Smooth muscle cell (in vitro differentiated cells): ENCODE results near the gene NME4. TPM values are rescaled to one million over a fixed set of nuclear protein-coding genes. Genes with fewer than 3 reads are reported as not detected.

Experiments used
- DNase-seq: peaks from one replicate; lab custom pipeline; 2025; ENCODE audit not compliant: unreplicated experiment; lab: John Stamatoyannopoulos, UW
- H2AFZ ChIP-seq: fragments of 200-600 bp; sonication (generic); 2 replicates; pipeline ENCODE4 v1.6.0; 2016; ENCODE audit warnings: antibody characterized with exemption, low read depth, mild to moderate bottlenecking
- H3F3A ChIP-seq: fragments of 200-600 bp; sonication (generic); 2 replicates; pipeline ENCODE4 v1.6.0; 2017; ENCODE audit warnings: antibody characterized with exemption, low read depth
- H3K27ac ChIP-seq: fragments of 200-600 bp; sonication (generic); 2 replicates; pipeline ENCODE4 v1.5.1; 2016; ENCODE audit warnings: low read depth, mild to moderate bottlenecking
- H3K27me3 ChIP-seq: fragments of 200-600 bp; sonication (generic); 2 replicates; pipeline ENCODE4 v1.6.1; 2016; ENCODE audit warnings: low read depth, mild to moderate bottlenecking
- H3K36me3 ChIP-seq: fragments of 200-600 bp; sonication (generic); 2 replicates; pipeline ENCODE4 v1.5.1; 2016; ENCODE audit warnings: low read depth
- H3K4me1 ChIP-seq: fragments of 200-600 bp; sonication (generic); 2 replicates; pipeline ENCODE4 v1.5.1; 2016; ENCODE audit warnings: low read depth
- H3K4me2 ChIP-seq: fragments of 200-600 bp; sonication (generic); 2 replicates; pipeline ENCODE4 v1.6.0; 2016; ENCODE audit warnings: mild to moderate bottlenecking
- H3K4me3 ChIP-seq: fragments of 200-600 bp; sonication (generic); 2 replicates; pipeline ENCODE4 v1.5.1; 2016; ENCODE audit warnings: mild to moderate bottlenecking
- H3K79me2 ChIP-seq: fragments of 200-600 bp; sonication (generic); 2 replicates; pipeline ENCODE4 v1.6.0; 2016; ENCODE audit warnings: low read depth, mild to moderate bottlenecking
- H3K9ac ChIP-seq: fragments of 200-600 bp; sonication (generic); 2 replicates; pipeline ENCODE4 v1.6.0; 2016; ENCODE audit warnings: low read depth
- H3K9me3 ChIP-seq: fragments of 200-600 bp; sonication (generic); replicated peaks from 2 replicates; pipeline ENCODE4 v1.5.1; 2016; ENCODE audit warnings: low read depth
- H4K20me1 ChIP-seq: fragments of 200-600 bp; sonication (generic); 2 replicates; pipeline ENCODE4 v1.6.0; 2016; ENCODE audit warnings: low read depth
- WGBS: methylation state at CpG from one replicate; pipeline ENCODE4 v1.1.7; 2016; ENCODE audit warnings: low lambda C conversion rate; 5-methylcytosine and 5-hydroxymethylcytosine counted together
- polyA plus RNA-seq: library from polyadenylated mRNA; unstranded; fragments of >200 nt; fragmentation: Nextera tagmentation; extraction: Ambion mirVana; gene quantifications from 2 replicates; pipeline ENCODE4 v1.2.1, GENCODE V29; 2016
- total RNA-seq: library from RNA; depleted of rRNA; stranded (reverse); fragments of >200 nt; gene quantifications from 2 replicates; pipeline ENCODE4 v1.2.3, GENCODE V29; 2014
- TF ChIP-seq, protein P1 (sequence below): fragments of 200-600 bp; sonication (generic); IDR thresholded peaks from 2 replicates; pipeline ENCODE4 v1.5.1; 2017; ENCODE audit warnings: borderline replicate concordance, mild to moderate bottlenecking, antibody characterized with exemption; ENCODE audit not compliant: insufficient read depth, poor library complexity, severe bottlenecking

Gene NME4
- total and polyA plus RNA-seq, 2 experiments from 2014 or later: 218 to 523 TPM

DNA sequence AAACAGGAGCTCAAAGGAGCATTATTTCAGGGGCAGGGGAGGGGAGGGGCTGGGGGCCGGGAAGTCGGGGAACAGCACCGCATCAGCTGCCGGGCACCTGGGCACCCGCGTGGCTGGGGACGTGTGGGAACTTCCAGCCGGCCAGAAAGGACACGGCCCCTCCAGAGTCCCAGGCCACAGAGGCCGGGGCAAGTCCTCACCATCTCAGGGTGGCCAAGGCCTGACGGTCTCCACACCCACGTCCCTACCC is 16.3 kb upstream of the NME4 start:
- Histone ChIP-seq H3K9me3 (no peaks in the 10 kb centered on the region), H3K79me2 (peaks cover 30% of the 10 kb centered on the region), H3K4me3 (peak overlapping the region; percentile 92), H3K4me1 (peaks cover 12% of the 10 kb centered on the region), H3K27ac (peak overlapping the region; percentile 6), H3K36me3 (no peaks in the 10 kb centered on the region), H2AFZ (peak overlapping the region; percentile 73), H4K20me1 (peaks cover 25% of the 10 kb centered on the region), H3K9ac (peak overlapping the region; percentile 69), H3K27me3 (no peaks in the 10 kb centered on the region), H3K4me2 (peak overlapping the region; percentile 100), H3F3A (peaks cover under 1% of the 10 kb centered on the region)
- TF ChIP-seq, protein P1, sequence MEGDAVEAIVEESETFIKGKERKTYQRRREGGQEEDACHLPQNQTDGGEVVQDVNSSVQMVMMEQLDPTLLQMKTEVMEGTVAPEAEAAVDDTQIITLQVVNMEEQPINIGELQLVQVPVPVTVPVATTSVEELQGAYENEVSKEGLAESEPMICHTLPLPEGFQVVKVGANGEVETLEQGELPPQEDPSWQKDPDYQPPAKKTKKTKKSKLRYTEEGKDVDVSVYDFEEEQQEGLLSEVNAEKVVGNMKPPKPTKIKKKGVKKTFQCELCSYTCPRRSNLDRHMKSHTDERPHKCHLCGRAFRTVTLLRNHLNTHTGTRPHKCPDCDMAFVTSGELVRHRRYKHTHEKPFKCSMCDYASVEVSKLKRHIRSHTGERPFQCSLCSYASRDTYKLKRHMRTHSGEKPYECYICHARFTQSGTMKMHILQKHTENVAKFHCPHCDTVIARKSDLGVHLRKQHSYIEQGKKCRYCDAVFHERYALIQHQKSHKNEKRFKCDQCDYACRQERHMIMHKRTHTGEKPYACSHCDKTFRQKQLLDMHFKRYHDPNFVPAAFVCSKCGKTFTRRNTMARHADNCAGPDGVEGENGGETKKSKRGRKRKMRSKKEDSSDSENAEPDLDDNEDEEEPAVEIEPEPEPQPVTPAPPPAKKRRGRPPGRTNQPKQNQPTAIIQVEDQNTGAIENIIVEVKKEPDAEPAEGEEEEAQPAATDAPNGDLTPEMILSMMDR: no peak
- DNase-seq: no peak
- 0% methylated on average over 4 of the region's 12 CpGs for WGBS

DNA sequence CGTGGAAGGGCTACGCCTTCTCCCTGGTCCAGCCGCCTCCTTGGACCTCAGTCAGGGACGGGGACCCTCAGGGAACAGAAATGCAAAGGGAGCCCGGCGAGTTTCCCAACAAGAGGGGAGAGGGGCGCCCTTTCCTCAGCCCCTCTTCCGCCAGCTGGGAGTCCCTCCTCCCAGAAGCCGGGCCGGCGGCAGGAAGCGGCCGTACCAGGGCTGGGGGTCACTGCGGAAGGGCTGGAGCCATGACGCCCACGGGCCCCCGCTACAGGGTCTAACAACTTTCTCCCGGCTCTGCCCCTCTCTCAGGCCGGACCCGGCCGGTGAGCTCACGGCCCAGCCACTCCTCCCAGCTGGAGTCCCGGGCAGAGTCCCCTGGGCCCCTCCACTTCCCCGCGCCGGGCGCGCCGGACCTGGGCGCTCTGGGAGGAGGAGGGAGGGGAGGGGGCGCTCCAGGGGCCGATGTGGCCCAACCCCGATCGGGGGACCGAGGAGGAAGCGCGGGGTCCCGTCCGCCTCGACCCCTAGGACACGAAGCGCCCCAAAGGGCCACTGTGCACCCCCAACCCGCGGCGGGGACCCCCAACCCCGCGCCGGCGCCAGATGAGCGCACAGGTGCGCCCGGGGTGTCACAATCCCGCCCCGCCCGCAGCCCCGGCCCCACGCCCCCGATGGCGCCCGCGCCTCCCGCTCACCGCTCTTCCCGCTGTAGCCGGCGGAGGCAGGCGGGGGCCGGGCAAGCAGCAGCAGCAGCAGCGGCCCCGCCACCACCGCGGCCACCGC is 15.8 kb upstream of the NME4 start:
- Histone ChIP-seq H3K36me3 (no peaks in the 10 kb centered on the region), H3K9ac (peak overlapping the region; percentile 69)
- 1% methylated on average over 32 of the region's 73 CpGs for WGBS

DNA sequence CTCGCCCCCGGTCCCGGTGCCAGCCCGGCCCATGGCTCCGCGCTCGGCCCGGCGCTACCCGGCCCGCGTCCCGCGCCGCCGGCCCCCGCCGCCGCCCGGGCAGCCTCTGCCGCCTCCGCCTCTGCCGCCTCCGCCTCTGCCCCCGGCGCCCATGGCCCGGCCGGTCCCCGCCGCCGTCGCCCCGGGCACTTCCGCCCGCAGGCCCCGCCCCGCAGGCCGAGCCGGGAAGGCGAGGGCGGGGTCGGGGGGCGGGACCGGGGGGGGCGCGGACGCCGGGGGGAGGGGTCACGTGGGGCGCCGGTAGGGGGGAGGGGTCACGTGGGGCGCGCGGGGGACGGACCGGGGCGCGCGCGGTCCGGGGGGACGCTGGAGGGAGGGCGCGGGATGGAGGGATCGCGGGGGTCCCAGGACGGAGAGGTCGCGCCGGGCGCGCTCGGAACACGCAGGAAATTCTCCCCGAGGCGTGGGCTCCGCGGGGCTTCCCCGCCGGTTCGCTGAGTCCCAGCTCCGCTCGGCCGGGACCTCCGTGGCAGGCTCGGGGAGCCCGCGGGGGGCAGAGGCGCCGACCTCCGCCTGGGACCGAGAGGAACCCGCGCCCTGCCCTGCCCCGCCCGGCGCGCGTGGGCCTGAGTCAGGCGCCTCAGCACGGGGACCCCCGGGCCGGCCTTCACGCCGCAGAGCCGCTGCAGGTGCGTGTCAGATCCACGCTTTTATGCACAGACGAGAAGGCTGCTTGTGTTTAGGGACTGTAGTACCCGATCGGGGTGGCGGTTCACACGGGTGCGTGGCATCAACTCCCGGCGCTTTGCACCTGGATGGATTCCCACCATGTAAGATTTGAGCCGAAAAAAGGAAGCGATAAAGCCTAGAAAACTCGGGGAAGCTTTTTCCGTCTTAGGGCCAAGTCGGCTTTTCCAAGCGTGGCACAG is 14.9 kb upstream of the NME4 start, which contains the start of gene PGAP6:
Gene PGAP6, minus strand, starts transcription at position 190 of the 929 bp plus-strand sequence. Its CDS starts 157 bp downstream, at position 33.
- Histone ChIP-seq H3K27ac (peak within 1 kb of the TSS; percentile 6), H3K4me3 (peak within 1 kb of the TSS; percentile 92), H3K79me2 (peaks cover 30% of the 10 kb centered on the region), H4K20me1 (peaks cover 25% of the 10 kb centered on the region), H3K4me2 (peak within 1 kb of the TSS; percentile 100), H2AFZ (peak within 1 kb of the TSS; percentile 90), H3K4me1 (peaks cover 12% of the 10 kb centered on the region), H3K36me3 (no peaks in the 10 kb centered on the region), H3F3A (peaks cover 6% of the 10 kb centered on the region), H3K9ac (peak within 1 kb of the TSS; percentile 73), H3K27me3 (no peaks in the 10 kb centered on the region), H3K9me3 (no peaks in the 10 kb centered on the region)
- TF ChIP-seq, protein P1: no peak
- WGBS: 2% methylated on average over 36 of the region's 123 CpGs
- peak; percentile 36 for DNase-seq

More for the DNA sequence above, 15.8 kb upstream of the NME4 start:
- Histone ChIP-seq H4K20me1 (peaks cover 25% of the 10 kb centered on the region), H3F3A (peaks cover 5% of the 10 kb centered on the region), H3K27ac (peak overlapping the region; percentile 6), H2AFZ (peak overlapping the region; percentile 73), H3K79me2 (peaks cover 30% of the 10 kb centered on the region), H3K4me3 (peak overlapping the region; percentile 92), H3K9me3 (no peaks in the 10 kb centered on the region), H3K4me2 (peak overlapping the region; percentile 100), H3K27me3 (no peaks in the 10 kb centered on the region), H3K4me1 (peaks cover 12% of the 10 kb centered on the region)
- DNase-seq: no peak
- TF ChIP-seq, protein P1: peak; percentile 2
